SK-N-SH (cell line): ENCODE measurements around the gene OPCML. TPM values are rescaled to one million over a fixed set of nuclear protein-coding genes. Genes with fewer than 3 reads are reported as not detected.

Experiments
- CTCF ChIA-PET: fragments of 300-600, 350-600 bp; formaldehyde crosslinking; extraction: SDS; loops from one replicate; lab custom pipeline; 2021; lab: Yijun Ruan, JAX
- POLR2A ChIA-PET: fragments of 350-600 bp; sonication (Branson Sonifier 250); formaldehyde crosslinking; extraction: SDS; loops from one replicate; lab custom pipeline; 2020; ENCODE audit warnings: antibody characterized with exemption, inconsistent platforms; lab: Yijun Ruan, JAX
- DNase-seq: peaks from one replicate; pipeline ENCODE4 v3.0.0; 2012
- H2AFZ ChIP-seq: fragments of 200-600 bp; sonication (generic); 2 replicates; pipeline ENCODE4 v1.8.1; 2016; ENCODE audit warnings: antibody characterized with exemption, mild to moderate bottlenecking, low read depth
- H3F3A ChIP-seq: fragments of 200-600 bp; sonication (generic); replicated peaks from 2 replicates; pipeline ENCODE3; 2016; ENCODE audit warnings: antibody characterized with exemption, mild to moderate bottlenecking; ENCODE audit not compliant: insufficient read depth
- H3K27ac ChIP-seq, 2 experiments: fragments of 200-500 bp in 1 of 2; fragments of 200-600 bp in 1 of 2; sonication (Bioruptor generic) in 1 of 2; sonication (generic), shearing (Covaris generic) in 1 of 2; 2 replicates each; pipeline versions ENCODE4 v1.5.1 to v1.6.1; 2014 to 2016; ENCODE audit warnings: low read depth in 2 of 2, inconsistent platforms in 1 of 2, low read length in 1 of 2, mild to moderate bottlenecking in 1 of 2, mixed read lengths in 1 of 2
- H3K27me3 ChIP-seq: fragments of 200-600 bp; sonication (generic), shearing (Covaris generic); 2 replicates; pipeline ENCODE4 v1.6.1; 2016; ENCODE audit warnings: mixed run types; ENCODE audit not compliant: insufficient read depth
- H3K36me3 ChIP-seq, 2 experiments: fragments of 200-500 bp in 1 of 2; fragments of 200-600 bp in 1 of 2; sonication (Bioruptor generic) in 1 of 2; sonication (generic) in 1 of 2; replicated peaks in 1 of 2; 2 replicates each; pipeline versions ENCODE3 to v1.5.1; 2014 to 2016; ENCODE audit warnings: low read length in 1 of 2, mild to moderate bottlenecking in 1 of 2; ENCODE audit not compliant: insufficient read depth in 2 of 2, control insufficient read depth in 1 of 2
- H3K4me1 ChIP-seq, 2 experiments: fragments of 200-500 bp in 1 of 2; fragments of 200-600 bp in 1 of 2; sonication (Bioruptor generic) in 1 of 2; sonication (generic), shearing (Covaris generic) in 1 of 2; 2 replicates each; pipeline versions ENCODE4 v1.5.1 to v1.6.1; 2014 to 2016; ENCODE audit warnings: low read depth in 1 of 2, low read length in 1 of 2, mixed run types in 1 of 2; ENCODE audit not compliant: insufficient read depth in 2 of 2, control insufficient read depth in 1 of 2
- H3K4me2 ChIP-seq: fragments of 200-600 bp; sonication (generic), shearing (Covaris generic); 2 replicates; pipeline ENCODE4 v1.6.1; 2017; ENCODE audit warnings: mixed run types
- H3K4me3 ChIP-seq, 2 experiments: fragments of 200-500 bp in 1 of 2; fragments of 200-600 bp in 1 of 2; sonication (Bioruptor generic) in 1 of 2; sonication (generic), shearing (Covaris generic) in 1 of 2; 2 replicates each; pipeline versions ENCODE4 v1.5.1 to v1.8.1; 2014 to 2016; ENCODE audit warnings: low read depth in 2 of 2, inconsistent platforms in 1 of 2, low read length in 1 of 2, mild to moderate bottlenecking in 1 of 2, mixed read lengths in 1 of 2, moderate library complexity in 1 of 2
- H3K79me2 ChIP-seq: fragments of 200-600 bp; sonication (generic); 2 replicates; pipeline ENCODE4 v1.8.1; 2017; ENCODE audit warnings: mild to moderate bottlenecking; ENCODE audit not compliant: insufficient read depth
- H3K9ac ChIP-seq: fragments of 200-600 bp; sonication (generic); 2 replicates; pipeline ENCODE4 v1.6.1; 2017; ENCODE audit warnings: mixed run types
- H3K9me2 ChIP-seq: fragments of 200-600 bp; sonication (generic); 2 replicates; pipeline ENCODE4 v1.6.1; 2017; ENCODE audit warnings: mixed run types
- H3K9me3 ChIP-seq: fragments of 200-600 bp; sonication (generic); 2 replicates; pipeline ENCODE4 v1.6.1; 2017; ENCODE audit warnings: mixed run types, mild to moderate bottlenecking, moderate library complexity
- H4K20me1 ChIP-seq: fragments of 200-600 bp; sonication (generic); 2 replicates; pipeline ENCODE4 v1.6.1; 2017; ENCODE audit warnings: mild to moderate bottlenecking, mixed run types; ENCODE audit not compliant: insufficient read depth
- ELF1 ChIP-seq: IDR thresholded peaks from 2 replicates; pipeline ENCODE4 v1.4.0; 2012
- EP300 ChIP-seq, 2 experiments: IDR thresholded peaks; 2 replicates each; pipeline versions ENCODE4 v1.4.0 to v1.6.1; 2012; ENCODE audit warnings: borderline replicate concordance in 1 of 2, low read depth in 1 of 2, low read length in 1 of 2
- EZH2phosphoT487 ChIP-seq: fragments of 200-600 bp; sonication (generic); IDR thresholded peaks from 2 replicates; pipeline ENCODE4 v1.6.1; 2017; ENCODE audit warnings: low read depth, mixed run types, mild to moderate bottlenecking, antibody characterized with exemption, moderate library complexity, borderline replicate concordance
- FOSL2 ChIP-seq: IDR thresholded peaks from 2 replicates; pipeline ENCODE4 v1.4.0; 2012; ENCODE audit warnings: low read depth, mild to moderate bottlenecking, moderate library complexity, borderline replicate concordance
- FOXM1 ChIP-seq: IDR thresholded peaks from 2 replicates; pipeline ENCODE4 v1.4.0; 2012; ENCODE audit warnings: low read depth, mild to moderate bottlenecking
- GABPA ChIP-seq: IDR thresholded peaks from 2 replicates; pipeline ENCODE4 v1.4.0; 2012; ENCODE audit warnings: low read depth, mild to moderate bottlenecking
- GATA2 ChIP-seq: sonication (generic); formaldehyde crosslinking; IDR thresholded peaks from 2 replicates; pipeline ENCODE4 v1.5.0; 2020; ENCODE audit warnings: mild to moderate bottlenecking, missing genetic modification reagents
- JUND ChIP-seq: IDR thresholded peaks from 2 replicates; pipeline ENCODE4 v1.4.0; 2012
- NFIC ChIP-seq: IDR thresholded peaks from 2 replicates; pipeline ENCODE4 v1.4.0; 2012; ENCODE audit warnings: borderline replicate concordance
- NRF1 ChIP-seq: IDR thresholded peaks from 2 replicates; pipeline ENCODE4 v1.6.1; 2012; ENCODE audit warnings: low read depth, mild to moderate bottlenecking, low read length
- POLR2AphosphoS5 ChIP-seq: IDR thresholded peaks from 2 replicates; pipeline ENCODE4 v1.6.1; 2012; ENCODE audit warnings: low read depth, low read length
- RFX5 ChIP-seq: IDR thresholded peaks from 2 replicates; pipeline ENCODE4 v1.6.1; 2012; ENCODE audit warnings: mild to moderate bottlenecking, improper control_type of control experiment, low read length
- TAF1 ChIP-seq: IDR thresholded peaks from 2 replicates; pipeline ENCODE4 v1.6.1; 2012; ENCODE audit warnings: low read depth, mild to moderate bottlenecking, low read length, moderate library complexity, borderline replicate concordance
- TEAD4 ChIP-seq: IDR thresholded peaks from 2 replicates; pipeline ENCODE4 v1.4.0; 2012; ENCODE audit warnings: mild to moderate bottlenecking, borderline replicate concordance; ENCODE audit not compliant: insufficient read depth
- WGBS: methylation state at CpG from one replicate; pipeline ENCODE4 v1.1.6; 2017; ENCODE audit warnings: low lambda C conversion rate; 5-methylcytosine and 5-hydroxymethylcytosine counted together
- polyA plus RNA-seq, 3 experiments: library from polyadenylated mRNA; depleted of rRNA; stranded (reverse); fragments of >200 nt; gene quantifications; 2 replicates each; pipeline ENCODE4 v1.2.3, GENCODE V29; 2012
- TF ChIP-seq, protein P1 (sequence below): fragments of 150-350 bp; IDR thresholded peaks from 2 replicates; pipeline ENCODE4 v1.6.1; 2016; ENCODE audit warnings: mild to moderate bottlenecking, low read depth, low read length
- TF ChIP-seq, protein P2 (sequence below): IDR thresholded peaks from 2 replicates; pipeline ENCODE4 v1.4.0; 2012; ENCODE audit warnings: low read depth, borderline replicate concordance
- TF ChIP-seq, protein P3 (sequence below): IDR thresholded peaks from 2 replicates; pipeline ENCODE4 v1.6.1; 2012; ENCODE audit warnings: mild to moderate bottlenecking, low read depth, low read length, moderate library complexity
- TF ChIP-seq, protein P4 (sequence below): IDR thresholded peaks from 2 replicates; pipeline ENCODE4 v1.4.0; 2012; ENCODE audit warnings: low read depth
- TF ChIP-seq, protein P5 (sequence below): IDR thresholded peaks from 2 replicates; pipeline ENCODE4; 2012

The OPCML gene
- polyA plus RNA-seq, 1 of the 3 experiments (the other 2 are of a cell fraction): not detected

DNA sequence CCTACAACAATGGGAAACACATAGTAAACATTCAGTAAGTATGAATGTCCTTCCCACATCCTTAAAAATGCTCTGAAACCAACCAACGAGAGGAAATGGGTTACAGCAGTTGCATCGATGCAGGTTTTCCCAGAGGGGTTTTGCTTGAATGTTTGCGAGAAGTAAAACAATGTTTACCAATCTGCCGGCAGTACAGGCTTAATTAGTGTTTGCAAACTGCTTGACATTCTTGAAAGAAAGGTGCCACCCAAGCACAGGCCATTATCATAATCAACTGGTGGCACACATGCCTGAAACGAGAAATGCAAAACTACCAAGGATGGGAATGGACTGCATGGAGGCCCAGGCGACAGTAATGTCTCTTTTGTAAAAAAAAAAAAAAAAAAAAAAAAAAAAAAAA is 27.1 kb upstream of the OPCML start:
- no peak for DNase-seq
- Histone ChIP-seq H2AFZ (no peak overlapping the region), H3K9me2 (no peaks in the 10 kb centered on the region), H3K79me2 (no peaks in the 10 kb centered on the region), H3K9me3 (no peaks in the 10 kb centered on the region), H3F3A (no peaks in the 10 kb centered on the region), H3K27ac (no peak overlapping the region), H3K4me3 (no peak overlapping the region), H3K27me3 (no peaks in the 10 kb centered on the region), H3K9ac (no peak overlapping the region), H3K36me3 (no peaks in the 10 kb centered on the region), H3K4me2 (no peak overlapping the region), H4K20me1 (no peaks in the 10 kb centered on the region)
- CTCF ChIA-PET: no interaction called here
- WGBS: 47% methylated on average over 6 of the region's 6 CpGs
- POLR2A ChIA-PET: no interaction called here
- TF ChIP-seq, protein P1, sequence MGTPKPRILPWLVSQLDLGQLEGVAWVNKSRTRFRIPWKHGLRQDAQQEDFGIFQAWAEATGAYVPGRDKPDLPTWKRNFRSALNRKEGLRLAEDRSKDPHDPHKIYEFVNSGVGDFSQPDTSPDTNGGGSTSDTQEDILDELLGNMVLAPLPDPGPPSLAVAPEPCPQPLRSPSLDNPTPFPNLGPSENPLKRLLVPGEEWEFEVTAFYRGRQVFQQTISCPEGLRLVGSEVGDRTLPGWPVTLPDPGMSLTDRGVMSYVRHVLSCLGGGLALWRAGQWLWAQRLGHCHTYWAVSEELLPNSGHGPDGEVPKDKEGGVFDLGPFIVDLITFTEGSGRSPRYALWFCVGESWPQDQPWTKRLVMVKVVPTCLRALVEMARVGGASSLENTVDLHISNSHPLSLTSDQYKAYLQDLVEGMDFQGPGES: no peak
- TF ChIP-seq, protein P2, sequence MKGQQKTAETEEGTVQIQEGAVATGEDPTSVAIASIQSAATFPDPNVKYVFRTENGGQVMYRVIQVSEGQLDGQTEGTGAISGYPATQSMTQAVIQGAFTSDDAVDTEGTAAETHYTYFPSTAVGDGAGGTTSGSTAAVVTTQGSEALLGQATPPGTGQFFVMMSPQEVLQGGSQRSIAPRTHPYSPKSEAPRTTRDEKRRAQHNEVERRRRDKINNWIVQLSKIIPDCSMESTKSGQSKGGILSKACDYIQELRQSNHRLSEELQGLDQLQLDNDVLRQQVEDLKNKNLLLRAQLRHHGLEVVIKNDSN: no peak
- TF ChIP-seq RFX5: no peak
- TF ChIP-seq NFIC: no peak
- TF ChIP-seq GATA2 (CRISPR knock-in tag): no peak
- TF ChIP-seq, protein P3, sequence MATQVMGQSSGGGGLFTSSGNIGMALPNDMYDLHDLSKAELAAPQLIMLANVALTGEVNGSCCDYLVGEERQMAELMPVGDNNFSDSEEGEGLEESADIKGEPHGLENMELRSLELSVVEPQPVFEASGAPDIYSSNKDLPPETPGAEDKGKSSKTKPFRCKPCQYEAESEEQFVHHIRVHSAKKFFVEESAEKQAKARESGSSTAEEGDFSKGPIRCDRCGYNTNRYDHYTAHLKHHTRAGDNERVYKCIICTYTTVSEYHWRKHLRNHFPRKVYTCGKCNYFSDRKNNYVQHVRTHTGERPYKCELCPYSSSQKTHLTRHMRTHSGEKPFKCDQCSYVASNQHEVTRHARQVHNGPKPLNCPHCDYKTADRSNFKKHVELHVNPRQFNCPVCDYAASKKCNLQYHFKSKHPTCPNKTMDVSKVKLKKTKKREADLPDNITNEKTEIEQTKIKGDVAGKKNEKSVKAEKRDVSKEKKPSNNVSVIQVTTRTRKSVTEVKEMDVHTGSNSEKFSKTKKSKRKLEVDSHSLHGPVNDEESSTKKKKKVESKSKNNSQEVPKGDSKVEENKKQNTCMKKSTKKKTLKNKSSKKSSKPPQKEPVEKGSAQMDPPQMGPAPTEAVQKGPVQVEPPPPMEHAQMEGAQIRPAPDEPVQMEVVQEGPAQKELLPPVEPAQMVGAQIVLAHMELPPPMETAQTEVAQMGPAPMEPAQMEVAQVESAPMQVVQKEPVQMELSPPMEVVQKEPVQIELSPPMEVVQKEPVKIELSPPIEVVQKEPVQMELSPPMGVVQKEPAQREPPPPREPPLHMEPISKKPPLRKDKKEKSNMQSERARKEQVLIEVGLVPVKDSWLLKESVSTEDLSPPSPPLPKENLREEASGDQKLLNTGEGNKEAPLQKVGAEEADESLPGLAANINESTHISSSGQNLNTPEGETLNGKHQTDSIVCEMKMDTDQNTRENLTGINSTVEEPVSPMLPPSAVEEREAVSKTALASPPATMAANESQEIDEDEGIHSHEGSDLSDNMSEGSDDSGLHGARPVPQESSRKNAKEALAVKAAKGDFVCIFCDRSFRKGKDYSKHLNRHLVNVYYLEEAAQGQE: no peak
- TF ChIP-seq JUND: no peak
- TF ChIP-seq ELF1: no peak
- no peak for TF ChIP-seq TEAD4
- no peak for TF ChIP-seq NRF1
- TF ChIP-seq, protein P4, sequence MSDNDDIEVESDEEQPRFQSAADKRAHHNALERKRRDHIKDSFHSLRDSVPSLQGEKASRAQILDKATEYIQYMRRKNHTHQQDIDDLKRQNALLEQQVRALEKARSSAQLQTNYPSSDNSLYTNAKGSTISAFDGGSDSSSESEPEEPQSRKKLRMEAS: no peak
- TF ChIP-seq FOSL2: no peak
- TF ChIP-seq POLR2AphosphoS5: no peak
- TF ChIP-seq, protein P5, sequence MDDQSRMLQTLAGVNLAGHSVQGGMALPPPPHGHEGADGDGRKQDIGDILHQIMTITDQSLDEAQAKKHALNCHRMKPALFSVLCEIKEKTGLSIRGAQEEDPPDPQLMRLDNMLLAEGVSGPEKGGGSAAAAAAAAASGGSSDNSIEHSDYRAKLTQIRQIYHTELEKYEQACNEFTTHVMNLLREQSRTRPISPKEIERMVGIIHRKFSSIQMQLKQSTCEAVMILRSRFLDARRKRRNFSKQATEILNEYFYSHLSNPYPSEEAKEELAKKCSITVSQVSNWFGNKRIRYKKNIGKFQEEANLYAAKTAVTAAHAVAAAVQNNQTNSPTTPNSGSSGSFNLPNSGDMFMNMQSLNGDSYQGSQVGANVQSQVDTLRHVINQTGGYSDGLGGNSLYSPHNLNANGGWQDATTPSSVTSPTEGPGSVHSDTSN: no peak
- no peak for TF ChIP-seq GABPA
- TF ChIP-seq EZH2phosphoT487: no peak
- no peak for TF ChIP-seq EP300 (IDR thresholded peaks at IDR 0.05; ENCODE audit: borderline replicate concordance in 1 of 2, low read depth in 1 of 2, low read length in 1 of 2)
- TF ChIP-seq FOXM1: no peak
- TF ChIP-seq TAF1: no peak
- TF ChIP-seq, all 33 proteins: peak for 0
- no peaks in the 10 kb centered on the region; a peak in 1 of 4 replicates for H3K4me1 ChIP-seq
